ENCODE results near the gene ARMC2. TPM values are rescaled to one million over a fixed set of nuclear protein-coding genes. Genes with fewer than 3 reads are reported as not detected.

Gene ARMC2
- total RNA-seq, 2 experiments from 2014 or later, result 4.4 to 7.9 TPM

GRCh38 chr6:109013656-109014305 is 165.6 kb downstream of the ARMC2 start:
- Mint-ChIP-seq H3K9me3 (no peaks in the 10 kb centered on the region), H3K27ac (peak overlapping the region; percentile 2), H3K27me3 (no peaks in the 10 kb centered on the region), H3K36me3 (no peaks in the 10 kb centered on the region), H3K4me3 (no peak overlapping the region), H3K4me1 (ENCODE audit: low read depth) (peaks cover 43% of the 10 kb centered on the region)
- no peak for DNase-seq
- intact Hi-C loops (cut with micrococcal nuclease), result loop anchor here (1.0 kb wide), 1 partner anchor 130 kb away; no protein-coding TSS in a partner anchor
- CTCF ChIA-PET, result interaction anchor here (0.7 kb wide), 1 partner anchor 130 kb away, joined by 4 read pairs; no protein-coding TSS in a partner anchor
- POLR2A ChIA-PET, result interaction anchor here (0.7 to 1.8 kb wide), 3 partner anchors 57 to 130 kb away, joined by 3 to 4 read pairs (median 3); no protein-coding TSS in a partner anchor

- no peaks in the 10 kb centered on the region for H3K36me3 Mint-ChIP-seq
- no peak for DNase-seq
- CTCF ChIA-PET, result no interaction called here
- H3K27me3 Mint-ChIP-seq, result no peaks in the 10 kb centered on the region
- peak overlapping the region; percentile 12 for H3K27ac Mint-ChIP-seq
- intact Hi-C loops (cut with micrococcal nuclease), result no loop called here
- H3K9me3 Mint-ChIP-seq, result no peaks in the 10 kb centered on the region
- no peak overlapping the region for H3K4me3 Mint-ChIP-seq
- H3K4me1 Mint-ChIP-seq (ENCODE audit: low read depth), result peaks cover 48% of the 10 kb centered on the region
- POLR2A ChIA-PET, result interaction anchor here (0.9 to 1.8 kb wide), 2 partner anchors 57 to 94 kb away, joined by 3 to 4 read pairs; no protein-coding TSS in a partner anchor
Observed at GRCh38 chr6:109014606-109015005, 166.4 kb downstream of the ARMC2 start.

GRCh38 chr6:109015176-109015575 is 167.0 kb downstream of the ARMC2 start:
- H3K27me3 Mint-ChIP-seq, result no peaks in the 10 kb centered on the region
- CTCF ChIA-PET, result interaction anchor here (0.8 kb wide), 1 partner anchor 122 kb away, joined by 3 read pairs; no protein-coding TSS in a partner anchor
- POLR2A ChIA-PET, result interaction anchor here (1.8 kb wide), 1 partner anchor 56 kb away, joined by 4 read pairs; no protein-coding TSS in a partner anchor
- H3K4me3 Mint-ChIP-seq, result no peak overlapping the region
- no peaks in the 10 kb centered on the region for H3K9me3 Mint-ChIP-seq
- H3K36me3 Mint-ChIP-seq, result no peaks in the 10 kb centered on the region
- DNase-seq, result no peak
- H3K4me1 Mint-ChIP-seq (ENCODE audit: low read depth), result peaks cover 47% of the 10 kb centered on the region
- no peak overlapping the region for H3K27ac Mint-ChIP-seq
- intact Hi-C loops (cut with micrococcal nuclease), result no loop called here

GRCh38 chr6:109019911-109020310 is 171.7 kb downstream of the ARMC2 start:
- Mint-ChIP-seq H3K27me3 (no peaks in the 10 kb centered on the region), H3K4me3 (no peak overlapping the region), H3K36me3 (no peaks in the 10 kb centered on the region), H3K27ac (no peak overlapping the region), H3K9me3 (no peaks in the 10 kb centered on the region), H3K4me1 (ENCODE audit: low read depth) (peaks cover 30% of the 10 kb centered on the region)
- intact Hi-C loops (cut with micrococcal nuclease), result no loop called here
- POLR2A ChIA-PET, result no interaction called here
- CTCF ChIA-PET, result interaction anchor here (1.4 kb wide), 1 partner anchor 12 kb away, joined by 3 read pairs; no protein-coding TSS in a partner anchor
- no peak for DNase-seq

- H3K4me1 Mint-ChIP-seq (ENCODE audit: low read depth), result peaks cover 29% of the 10 kb centered on the region
- POLR2A ChIA-PET, result no interaction called here
- DNase-seq, result no peak
- H3K9me3 Mint-ChIP-seq, result no peaks in the 10 kb centered on the region
- CTCF ChIA-PET, result interaction anchor here (1.4 kb wide), 1 partner anchor 51 kb away, joined by 5 read pairs; no protein-coding TSS in a partner anchor
- no peaks in the 10 kb centered on the region for H3K27me3 Mint-ChIP-seq
- H3K27ac Mint-ChIP-seq, result no peak overlapping the region
- no peak overlapping the region for H3K4me3 Mint-ChIP-seq
- intact Hi-C loops (cut with micrococcal nuclease), result no loop called here
- H3K36me3 Mint-ChIP-seq, result peaks cover 3% of the 10 kb centered on the region
Observed at GRCh38 chr6:109021870-109022269, 173.6 kb downstream of the ARMC2 start.

- Mint-ChIP-seq H3K9me3 (no peaks in the 10 kb centered on the region), H3K4me3 (no peak overlapping the region), H3K4me1 (ENCODE audit: low read depth) (peaks cover 29% of the 10 kb centered on the region), H3K36me3 (peaks cover 3% of the 10 kb centered on the region), H3K27me3 (no peaks in the 10 kb centered on the region), H3K27ac (no peak overlapping the region)
- ChIA-PET POLR2A (no interaction called here), CTCF (no interaction called here)
- no peak for DNase-seq
- intact Hi-C loops (cut with micrococcal nuclease), result no loop called here
Observed at GRCh38 chr6:109023356-109023925, 175.2 kb downstream of the ARMC2 start.

Other genes starting within 250 kb of the ARMC2 start
- 10 to 100 TPM in 1 of 2 experiments, 1 to 10 TPM in 1; 9.3 to 10.6 TPM for gene SESN1, start 246.4 kb downstream of the ARMC2 start, total RNA-seq
- gene CEP57L1, start 247.1 kb downstream of the ARMC2 start, total RNA-seq, result 10 to 100 TPM; 23.0 to 27.8 TPM